GM21381 (cell line): ENCODE measurements around the gene SYAP1.
"Not testable (repeated sequence)": the region's sequence is repeated elsewhere in the genome, so short reads cannot be mapped to it uniquely, and the experiment has no call there.

Experiments used
- ATAC-seq: cut with Tn5 transposase; IDR thresholded peaks from one replicate; pipeline ENCODE4 v1.9.1; 2021; ENCODE audit warnings: mild to moderate bottlenecking, moderate library complexity; ENCODE audit not compliant: unreplicated experiment

The SYAP1 gene

GRCh38 chrX:16778545-16778944 lies 59.1 kb downstream of the SYAP1 start:
- ATAC-seq: no peak

GRCh38 chrX:16778993-16779392 lies 59.6 kb downstream of the SYAP1 start:
- ATAC-seq: no peak

GRCh38 chrX:16779815-16780214 lies 60.4 kb downstream of the SYAP1 start:
- not testable (repeated sequence) for ATAC-seq

- ATAC-seq: no peak
These were observed 64.0 kb downstream of the SYAP1 start for GRCh38 chrX:16783452-16783851.

GRCh38 chrX:16784440-16784839 lies 65.0 kb downstream of the SYAP1 start:
- ATAC-seq: not testable (repeated sequence)

- no peak for ATAC-seq
These were observed 66.1 kb downstream of the SYAP1 start for GRCh38 chrX:16785247-16786138.

- ATAC-seq: peak; percentile 97
These were observed 66.9 kb downstream of the SYAP1 start, which contains the start of gene TXLNG for GRCh38 chrX:16786139-16786790. TXLNG (plus strand) TSS chrX:16786466; CDS start chrX:16786488, 22 bp downstream.

GRCh38 chrX:16786791-16787735 lies 67.7 kb downstream of the SYAP1 start:
- peak; percentile 26 for ATAC-seq

GRCh38 chrX:16788477-16788876 lies 69.1 kb downstream of the SYAP1 start:
- ATAC-seq: no peak

- ATAC-seq: no peak
These were observed 76.9 kb downstream of the SYAP1 start for GRCh38 chrX:16796298-16796697.

- ATAC-seq: no peak
These were observed 77.9 kb downstream of the SYAP1 start for GRCh38 chrX:16797358-16797757.

GRCh38 chrX:16797841-16798240 lies 78.4 kb downstream of the SYAP1 start:
- ATAC-seq: no peak

- ATAC-seq: no peak
These were observed 85.6 kb downstream of the SYAP1 start for GRCh38 chrX:16804923-16805464.

GRCh38 chrX:16807548-16807947 lies 88.1 kb downstream of the SYAP1 start:
- no peak for ATAC-seq

GRCh38 chrX:16807976-16808542 lies 88.6 kb downstream of the SYAP1 start:
- ATAC-seq: no peak

GRCh38 chrX:16814597-16814996 lies 95.2 kb downstream of the SYAP1 start:
- ATAC-seq: no peak
